Measurements from ENCODE around the gene ACSM2B.
"Not testable (repeated sequence)": the region's sequence is repeated elsewhere in the genome, so short reads cannot be mapped to it uniquely, and the experiment has no call there.

ACSM2B gene

DNA sequence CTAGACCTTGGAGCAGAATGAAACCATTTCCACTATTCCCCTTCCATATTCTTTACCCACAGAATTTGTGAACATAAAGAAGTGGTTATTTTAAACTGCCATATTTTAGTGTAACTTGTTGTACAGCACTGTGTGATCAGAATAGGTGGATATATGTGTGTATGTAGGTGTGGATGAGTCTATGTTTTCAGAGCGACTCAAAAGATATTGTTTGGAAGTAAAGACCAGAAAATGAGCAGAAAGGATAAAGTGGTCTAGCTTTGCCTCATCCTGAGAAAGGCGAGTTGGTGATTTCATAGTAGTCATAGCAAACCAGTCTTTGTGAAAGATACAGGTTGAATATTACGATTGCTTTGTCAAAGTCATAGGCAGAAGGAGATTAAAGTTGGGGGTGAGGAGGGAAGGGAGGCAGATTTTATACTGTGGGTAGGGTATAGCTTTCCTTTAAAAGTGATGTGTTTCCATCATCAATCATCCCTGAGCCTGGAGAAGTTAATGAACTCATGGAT lies 43.8 kb downstream of the ACSM2B start:
- not testable (repeated sequence) for DNase-seq (ENCODE audit: low spot score)

DNA sequence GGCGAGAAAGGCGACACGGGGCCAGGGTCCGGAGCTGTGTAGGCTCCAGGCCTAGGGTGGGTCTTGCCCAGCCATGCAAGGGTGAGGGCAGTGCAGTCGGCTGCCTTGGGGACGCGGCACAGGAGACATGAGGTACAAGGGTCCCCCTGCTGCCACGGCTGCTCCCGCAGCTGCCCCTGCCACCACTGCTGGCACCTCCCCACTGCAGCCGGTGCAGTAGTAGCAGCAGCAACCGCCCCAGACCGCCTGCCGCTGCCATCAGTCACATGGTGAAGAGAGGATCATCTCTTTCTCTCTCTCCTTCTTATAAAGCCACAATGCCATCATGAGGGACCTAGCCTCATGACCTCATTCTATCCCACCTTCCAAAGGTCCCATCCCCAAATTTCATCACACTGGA lies 44.4 kb downstream of the ACSM2B start:
- DNase-seq (ENCODE audit: low spot score), result not testable (repeated sequence)

DNA sequence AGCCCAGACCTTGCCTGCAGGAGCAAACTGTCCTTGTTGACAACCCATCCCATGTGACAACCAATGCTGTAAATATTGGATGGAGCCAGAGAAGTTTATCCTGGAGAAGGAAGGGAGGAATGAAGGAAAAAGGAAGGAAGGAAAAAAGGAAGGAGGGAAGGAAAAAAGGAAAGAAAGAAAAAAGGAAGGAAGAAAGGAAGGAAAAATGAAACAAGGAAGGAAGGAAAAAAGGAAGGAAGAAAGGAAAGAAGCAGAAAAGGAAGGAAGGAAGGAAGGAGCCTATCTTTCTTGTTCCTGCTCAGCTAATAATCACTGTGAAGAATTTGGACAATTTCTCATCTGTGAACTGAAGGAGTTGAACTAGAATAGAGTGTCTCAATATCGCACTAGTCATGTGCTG lies 56.1 kb downstream of the ACSM2B start:
- no peak for DNase-seq (ENCODE audit: low spot score)

DNA sequence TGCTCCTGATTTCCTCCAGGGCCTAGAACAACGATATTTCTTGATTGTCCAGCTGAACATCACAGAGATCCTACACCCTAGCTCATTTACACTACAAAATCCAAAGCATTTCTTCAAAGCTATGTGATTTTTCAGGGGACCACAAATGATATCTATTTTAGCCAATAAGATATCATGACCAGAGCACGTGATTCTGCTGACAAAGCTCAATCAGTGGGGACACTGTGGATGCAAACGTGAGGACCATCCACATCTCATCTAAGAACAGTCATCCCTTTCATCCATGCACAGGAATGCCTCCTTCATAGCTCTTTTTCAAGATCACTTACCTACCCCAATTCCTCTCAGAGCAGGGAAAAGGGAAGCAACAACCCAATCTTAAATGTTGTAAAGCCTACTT lies 56.9 kb downstream of the ACSM2B start:
- no peak for DNase-seq (ENCODE audit: low spot score)

DNA sequence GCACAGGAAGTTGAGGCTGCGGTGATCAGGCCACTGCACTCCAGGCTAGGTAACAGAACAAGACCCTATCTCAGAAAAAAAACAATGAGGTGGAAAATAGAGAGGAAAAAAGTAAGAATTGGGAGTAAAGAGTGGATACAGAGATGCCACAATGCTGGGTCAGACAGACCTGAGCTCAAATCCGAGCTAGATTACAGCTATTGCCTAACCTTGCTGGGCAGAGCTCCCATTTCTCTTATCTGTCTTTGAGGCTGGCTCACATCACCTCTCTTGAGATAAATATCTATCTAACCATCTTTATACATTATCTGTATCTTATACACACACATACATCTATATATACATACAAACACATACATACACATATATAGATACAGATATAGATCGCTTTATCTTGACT lies 59.0 kb downstream of the ACSM2B start:
- DNase-seq (ENCODE audit: low spot score), result no peak

DNA sequence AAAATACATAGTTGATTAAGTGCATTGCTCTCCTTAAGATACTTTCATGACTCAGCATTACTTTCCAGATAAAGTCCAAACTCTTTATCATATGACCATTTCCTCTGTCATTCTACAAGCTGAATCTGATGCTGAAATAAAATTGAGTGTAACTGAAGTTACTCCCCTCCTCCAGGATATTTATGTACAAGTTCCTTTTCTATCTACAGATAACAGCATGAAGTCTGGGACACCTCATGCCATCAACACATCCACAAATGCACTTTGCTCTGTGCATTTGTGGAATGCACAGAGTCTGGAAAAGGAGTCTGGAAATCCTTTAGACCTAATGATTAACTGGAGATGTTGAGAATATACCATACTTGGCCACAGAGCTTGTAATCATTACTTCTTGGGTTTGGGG lies 60.5 kb downstream of the ACSM2B start:
- no peak for DNase-seq (ENCODE audit: low spot score)

DNA sequence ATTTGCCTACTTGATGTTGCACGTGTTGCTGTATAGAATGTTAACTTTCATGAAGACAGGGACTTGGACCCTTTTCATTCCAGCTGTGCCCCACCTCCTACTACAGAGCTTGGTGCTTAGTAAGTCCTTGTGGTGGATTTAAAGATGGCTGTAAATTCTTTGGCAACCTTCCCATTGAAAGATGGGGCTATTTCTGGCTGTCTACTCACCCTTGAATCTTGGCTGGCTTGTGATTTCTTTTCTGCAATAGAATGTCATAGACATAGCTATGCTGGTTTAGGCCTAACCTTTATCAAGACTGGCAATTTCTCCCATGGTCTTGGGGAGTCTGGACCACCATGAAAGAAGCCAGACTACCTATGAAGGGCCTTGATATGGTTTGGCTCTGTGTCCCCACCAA lies 65.8 kb downstream of the ACSM2B start:
- DNase-seq (ENCODE audit: low spot score), result no peak

DNA sequence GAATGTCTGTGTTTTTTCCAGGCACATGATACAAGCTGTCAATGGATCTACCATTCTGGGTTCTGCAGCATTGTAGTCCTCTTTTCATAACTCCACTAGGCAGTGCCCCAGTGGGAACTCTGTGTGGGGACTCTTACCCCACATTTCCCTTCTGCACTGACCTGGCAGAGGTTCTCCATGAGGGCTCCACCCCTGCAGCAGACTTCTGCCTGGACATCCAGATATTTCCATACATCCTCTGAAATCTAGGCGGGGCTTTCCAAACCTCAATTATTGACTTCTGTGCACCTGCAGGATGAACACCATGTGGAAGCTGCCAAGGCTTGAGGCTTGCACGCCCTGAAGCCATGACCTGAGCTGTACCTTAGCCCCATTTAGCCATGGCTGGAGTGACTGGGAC lies 68.9 kb downstream of the ACSM2B start:
- no peak for DNase-seq (ENCODE audit: low spot score)

DNA sequence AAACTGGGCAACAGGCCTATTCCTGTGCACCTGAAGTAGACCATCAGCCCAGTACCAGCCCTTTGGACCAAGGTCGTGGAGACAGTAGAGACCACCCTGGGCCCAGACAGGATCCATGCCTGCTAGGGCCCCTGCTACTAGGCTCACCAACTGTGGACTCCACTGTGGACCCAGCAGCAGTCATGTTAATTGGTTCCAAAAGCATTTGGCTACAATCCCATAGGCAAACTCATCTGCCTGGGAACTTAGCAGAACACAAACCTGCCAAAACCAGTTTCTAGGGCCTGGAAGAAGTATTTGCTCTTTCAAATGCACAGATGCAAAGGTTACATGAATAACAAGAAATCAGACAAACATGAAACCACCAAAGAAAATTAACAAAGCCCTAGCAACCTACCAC lies 71.7 kb downstream of the ACSM2B start:
- DNase-seq (ENCODE audit: low spot score), result no peak

DNA sequence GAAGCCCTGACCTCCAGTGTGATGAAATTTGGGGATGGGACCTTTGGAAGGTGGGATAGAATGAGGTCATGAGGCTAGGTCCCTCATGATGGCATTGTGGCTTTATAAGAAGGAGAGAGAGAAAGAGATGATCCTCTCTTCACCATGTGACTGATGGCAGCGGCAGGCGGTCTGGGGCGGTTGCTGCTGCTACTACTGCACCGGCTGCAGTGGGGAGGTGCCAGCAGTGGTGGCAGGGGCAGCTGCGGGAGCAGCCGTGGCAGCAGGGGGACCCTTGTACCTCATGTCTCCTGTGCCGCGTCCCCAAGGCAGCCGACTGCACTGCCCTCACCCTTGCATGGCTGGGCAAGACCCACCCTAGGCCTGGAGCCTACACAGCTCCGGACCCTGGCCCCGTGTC lies 84.7 kb downstream of the ACSM2B start:
- not testable (repeated sequence) for DNase-seq (ENCODE audit: low spot score)

DNA sequence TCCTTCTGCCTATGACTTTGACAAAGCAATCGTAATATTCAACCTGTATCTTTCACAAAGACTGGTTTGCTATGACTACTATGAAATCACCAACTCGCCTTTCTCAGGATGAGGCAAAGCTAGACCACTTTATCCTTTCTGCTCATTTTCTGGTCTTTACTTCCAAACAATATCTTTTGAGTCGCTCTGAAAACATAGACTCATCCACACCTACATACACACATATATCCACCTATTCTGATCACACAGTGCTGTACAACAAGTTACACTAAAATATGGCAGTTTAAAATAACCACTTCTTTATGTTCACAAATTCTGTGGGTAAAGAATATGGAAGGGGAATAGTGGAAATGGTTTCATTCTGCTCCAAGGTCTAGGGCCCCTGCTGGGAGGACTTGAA lies 85.2 kb downstream of the ACSM2B start:
- DNase-seq (ENCODE audit: low spot score), result not testable (repeated sequence)

Measured in hematopoietic multipotent progenitor cell treated with erythropoietin and hydrocortisone succinate and interleukin-3 and kit ligand, for 15 days (in vitro differentiated cells).